Measurements from ENCODE around the gene ABCG8.

- no peak for TF ChIP-seq CTCF (IDR thresholded peaks at IDR 0.05 in 4 of 5, conservative IDR thresholded peaks at IDR 0.05 in 1 of 5)
- no peak for TF ChIP-seq POLR2A (IDR thresholded peaks at IDR 0.05)
Measured at GRCh38 chr2:43814711-43815110, 24.1 kb upstream of the ABCG8 start.

All from gastrocnemius medialis (tissue), 4 donors.